Erythroblast (primary cell): ENCODE results near the gene VCP.

Experiments used
- GATA1 ChIP-seq: IDR thresholded peaks from 2 replicates; pipeline ENCODE4 v1.6.1; 2011; ENCODE audit warnings: low read depth, mild to moderate bottlenecking, control low read depth, low read length, moderate library complexity
- POLR2A ChIP-seq: IDR thresholded peaks from 2 replicates; pipeline ENCODE4 v1.6.1; 2011; ENCODE audit warnings: mild to moderate bottlenecking, low read length

DNA sequence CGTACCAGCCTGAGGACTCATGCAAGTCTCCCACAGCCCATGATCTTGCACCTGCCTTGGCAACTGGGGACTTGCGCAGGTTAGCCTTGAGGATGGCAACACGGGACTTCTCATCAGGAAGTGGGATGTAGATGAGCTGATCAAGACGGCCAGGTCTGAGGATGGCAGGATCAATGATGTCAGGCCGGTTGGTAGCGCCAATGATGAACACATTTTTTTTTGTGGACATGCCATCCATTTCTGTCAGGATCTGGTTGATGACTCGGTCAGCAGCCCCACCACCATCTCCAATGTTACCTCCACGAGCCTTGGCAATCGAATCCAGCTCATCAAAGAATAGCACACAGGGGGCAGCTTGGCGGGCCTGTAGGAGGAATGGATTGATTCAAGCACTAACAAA, 13.0 kb downstream of the VCP start:
- TF ChIP-seq GATA1 = no peak
- no peak for TF ChIP-seq POLR2A
